ES-I3 (cell line): ENCODE results near the gene TRIM54.
"Not testable (repeated sequence)": the region's sequence is repeated elsewhere in the genome, so short reads cannot be mapped to it uniquely, and the experiment has no call there.

Experiments used
- H3K36me3 ChIP-seq: 2 replicates; pipeline ENCODE4 v1.6.1; 2013; ENCODE audit warnings: mild to moderate bottlenecking, low read length, control low read depth, moderate library complexity; ENCODE audit not compliant: insufficient read depth
- H3K4me1 ChIP-seq: 2 replicates; pipeline ENCODE4 v1.6.1; 2013; ENCODE audit warnings: mild to moderate bottlenecking, control low read depth, low read length; ENCODE audit not compliant: insufficient read depth
- H3K9ac ChIP-seq: 2 replicates; pipeline ENCODE4 v1.6.1; 2013; ENCODE audit warnings: low read depth, mild to moderate bottlenecking, low read length, moderate library complexity
- H3K9me3 ChIP-seq: 2 replicates; pipeline ENCODE4 v1.6.1; 2013; ENCODE audit warnings: mild to moderate bottlenecking, low read length, moderate library complexity; ENCODE audit not compliant: control insufficient read depth, insufficient read depth

TRIM54 gene

GRCh38 chr2:27306573-27307286 is 24.5 kb downstream of the TRIM54 start:
- Histone ChIP-seq H3K9ac (peak overlapping the region; percentile 29; the same call in 1 of the 2 replicates), H3K4me1 (no peaks in the 10 kb centered on the region; the same call in 1 of the 2 replicates), H3K9me3 (no peaks in the 10 kb centered on the region), H3K36me3 (no peaks in the 10 kb centered on the region)

- Histone ChIP-seq H3K9ac (peak overlapping the region; percentile 29; the same call in 1 of the 2 replicates), H3K4me1 (no peaks in the 10 kb centered on the region; the same call in 1 of the 2 replicates), H3K36me3 (no peaks in the 10 kb centered on the region), H3K9me3 (no peaks in the 10 kb centered on the region)
These were observed 25.0 kb downstream of the TRIM54 start for GRCh38 chr2:27307287-27307544.

- H3K9me3 ChIP-seq: no peaks in the 10 kb centered on the region
These were observed 25.5 kb downstream of the TRIM54 start for GRCh38 chr2:27307545-27308358.

GRCh38 chr2:27308359-27308881 is 26.2 kb downstream of the TRIM54 start, which contains the start of gene UCN:
Gene UCN (minus strand): TSS chr2:27308445. CDS start chr2:27307895, 550 bp downstream.
- peak within 1 kb of the TSS; percentile 34; the same call in 1 of the 2 replicates for H3K9ac ChIP-seq
- no peaks in the 10 kb centered on the region for H3K9me3 ChIP-seq
- H3K36me3 ChIP-seq: no peaks in the 10 kb centered on the region
- H3K4me1 ChIP-seq: no peaks in the 10 kb centered on the region; the same call in 1 of the 2 replicates

More at GRCh38 chr2:27307545-27308358, 25.5 kb downstream of the TRIM54 start:
- Histone ChIP-seq H3K36me3 (no peaks in the 10 kb centered on the region), H3K9ac (peak overlapping the region; percentile 34; the same call in 1 of the 2 replicates), H3K4me1 (no peaks in the 10 kb centered on the region; the same call in 1 of the 2 replicates)

- Histone ChIP-seq H3K9me3 (no peaks in the 10 kb centered on the region), H3K4me1 (no peaks in the 10 kb centered on the region; the same call in 1 of the 2 replicates), H3K9ac (no peak overlapping the region), H3K36me3 (no peaks in the 10 kb centered on the region)
These were observed 27.4 kb downstream of the TRIM54 start for GRCh38 chr2:27309651-27310050.

GRCh38 chr2:27312152-27312551 is 29.9 kb downstream of the TRIM54 start:
- Histone ChIP-seq H3K9me3 (no peaks in the 10 kb centered on the region), H3K4me1 (no peaks in the 10 kb centered on the region; the same call in 1 of the 2 replicates), H3K36me3 (no peaks in the 10 kb centered on the region), H3K9ac (no peak overlapping the region)

- H3K9ac ChIP-seq: no peak overlapping the region
These were observed 31.8 kb downstream of the TRIM54 start for GRCh38 chr2:27313882-27314645.

GRCh38 chr2:27314709-27315108 is 32.5 kb downstream of the TRIM54 start:
- Histone ChIP-seq H3K36me3 (no peaks in the 10 kb centered on the region), H3K9ac (no peak overlapping the region), H3K9me3 (no peaks in the 10 kb centered on the region), H3K4me1 (no peaks in the 10 kb centered on the region)

More at GRCh38 chr2:27313882-27314645, 31.8 kb downstream of the TRIM54 start:
- H3K36me3 ChIP-seq: no peaks in the 10 kb centered on the region
- no peaks in the 10 kb centered on the region for H3K9me3 ChIP-seq
- no peaks in the 10 kb centered on the region for H3K4me1 ChIP-seq

GRCh38 chr2:27315122-27315521 is 32.9 kb downstream of the TRIM54 start:
- Histone ChIP-seq H3K9ac (no peak overlapping the region), H3K4me1 (no peaks in the 10 kb centered on the region), H3K9me3 (no peaks in the 10 kb centered on the region), H3K36me3 (no peaks in the 10 kb centered on the region)

- no peaks in the 10 kb centered on the region for H3K36me3 ChIP-seq
- peaks cover 4% of the 10 kb centered on the region for H3K4me1 ChIP-seq
- H3K9ac ChIP-seq: no peak overlapping the region
- H3K9me3 ChIP-seq: no peaks in the 10 kb centered on the region
These were observed 34.6 kb downstream of the TRIM54 start for GRCh38 chr2:27316655-27317412.

GRCh38 chr2:27319839-27320238 is 37.6 kb downstream of the TRIM54 start:
- not testable (repeated sequence) for H3K9me3 ChIP-seq, H3K4me1 ChIP-seq, H3K36me3 ChIP-seq, H3K9ac ChIP-seq

GRCh38 chr2:27320958-27321543 is 38.8 kb downstream of the TRIM54 start:
- Histone ChIP-seq H3K4me1 (peaks cover 4% of the 10 kb centered on the region), H3K36me3 (no peaks in the 10 kb centered on the region), H3K9ac (no peak overlapping the region), H3K9me3 (no peaks in the 10 kb centered on the region)

- peaks cover 3% of the 10 kb centered on the region for H3K36me3 ChIP-seq
- H3K4me1 ChIP-seq: peaks cover 4% of the 10 kb centered on the region
- H3K9me3 ChIP-seq: no peaks in the 10 kb centered on the region
- H3K9ac ChIP-seq: peak overlapping the region; percentile 97
These were observed 40.1 kb downstream of the TRIM54 start for GRCh38 chr2:27322301-27322765.
